ENCODE measurements around the gene SEMA7A.

- TF ChIP-seq CTCF (IDR thresholded peaks at IDR 0.05) (no peak), POLR2A (IDR thresholded peaks at IDR 0.05) (no peak)
These were observed 53.2 kb downstream of the SEMA7A start for GRCh38 chr15:74380361-74381189.

Measured in uterus (tissue), 2 donors.